Dedifferentiated amniotic fluid mesenchymal stem cell (primary cell): Measurements from ENCODE around the gene NR2F2.
A peak's percentile ranks its signal among the peaks of the same experiment; 100 is the strongest.

ENCODE experiments used
- DNase-seq: peaks from one replicate; pipeline ENCODE4 v3.0.0-alpha.2; 2016; ENCODE audit errors: extremely low spot score

NR2F2 gene

GRCh38 chr15:96331945-96332636 lies 1.6 kb downstream of the NR2F2 start:
- no peak for DNase-seq

DNA sequence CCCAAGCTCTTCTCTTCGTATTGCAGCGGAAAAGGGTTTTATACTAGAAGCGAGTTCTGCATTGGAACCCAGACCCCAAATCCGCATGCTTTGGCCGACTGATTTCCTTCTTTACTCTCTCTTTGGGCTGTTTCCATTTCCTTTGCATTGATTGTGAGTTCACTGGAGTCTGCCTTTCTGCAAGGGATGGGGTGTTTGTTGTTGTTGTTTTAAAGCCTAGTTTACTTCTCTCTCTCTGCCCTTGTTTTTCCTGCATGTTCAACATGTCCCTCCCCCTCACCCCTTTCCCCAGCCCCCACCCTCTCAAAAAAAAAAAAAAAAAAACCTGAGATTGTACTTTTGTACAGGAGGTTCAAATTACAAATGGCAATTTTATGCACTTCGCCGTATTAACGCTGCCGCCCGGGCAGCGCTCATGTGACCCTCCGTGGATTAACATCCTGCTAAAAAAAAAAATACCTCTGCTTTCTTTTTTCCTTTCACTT lies 2.2 kb downstream of the NR2F2 start:
- no peak for DNase-seq

DNA sequence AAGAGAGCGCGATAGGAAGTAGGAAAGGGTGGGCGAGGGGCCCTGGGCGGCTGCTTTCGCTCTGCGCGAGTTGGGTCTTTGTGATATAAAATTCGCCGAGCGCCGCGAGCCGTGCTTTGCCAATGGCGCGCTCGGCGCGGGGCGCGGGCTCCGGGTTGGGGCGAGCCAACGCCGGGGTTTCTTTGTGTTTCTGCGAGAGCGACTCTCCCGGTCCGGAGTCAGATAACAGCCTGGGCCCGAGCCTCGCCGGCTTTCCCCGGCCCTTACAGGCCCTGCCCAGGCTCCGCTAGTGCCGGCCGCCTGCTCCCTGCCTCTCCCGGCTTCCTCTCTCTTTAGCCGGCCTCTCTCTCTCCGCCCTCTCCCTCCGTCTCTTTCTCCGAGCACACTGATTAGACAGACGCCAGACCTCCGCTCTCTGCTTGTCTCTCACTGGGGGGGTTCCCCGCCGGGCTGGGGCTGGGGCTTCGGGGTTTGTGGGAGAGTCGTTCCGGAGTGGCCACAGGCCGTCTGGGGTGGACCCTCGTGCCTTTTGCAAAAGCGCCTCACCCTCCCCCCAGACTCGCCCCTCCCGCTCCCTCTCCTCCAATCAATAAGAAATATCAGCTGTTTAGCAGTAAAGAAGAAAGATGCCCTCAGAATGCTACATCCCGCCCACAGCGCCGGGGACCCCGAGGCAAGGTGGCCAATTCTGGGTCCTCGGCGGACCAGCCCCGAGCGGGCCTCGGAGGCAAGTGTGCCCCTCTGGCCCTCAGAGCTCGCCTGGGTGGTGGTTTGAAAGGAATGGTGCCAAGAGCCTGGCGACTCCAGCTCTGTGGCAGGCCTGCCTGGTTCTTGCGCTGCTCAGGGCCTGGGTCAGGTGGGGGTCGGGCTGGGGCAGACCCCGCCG lies 2.9 kb downstream of the NR2F2 start:
- DNase-seq: no peak

DNA sequence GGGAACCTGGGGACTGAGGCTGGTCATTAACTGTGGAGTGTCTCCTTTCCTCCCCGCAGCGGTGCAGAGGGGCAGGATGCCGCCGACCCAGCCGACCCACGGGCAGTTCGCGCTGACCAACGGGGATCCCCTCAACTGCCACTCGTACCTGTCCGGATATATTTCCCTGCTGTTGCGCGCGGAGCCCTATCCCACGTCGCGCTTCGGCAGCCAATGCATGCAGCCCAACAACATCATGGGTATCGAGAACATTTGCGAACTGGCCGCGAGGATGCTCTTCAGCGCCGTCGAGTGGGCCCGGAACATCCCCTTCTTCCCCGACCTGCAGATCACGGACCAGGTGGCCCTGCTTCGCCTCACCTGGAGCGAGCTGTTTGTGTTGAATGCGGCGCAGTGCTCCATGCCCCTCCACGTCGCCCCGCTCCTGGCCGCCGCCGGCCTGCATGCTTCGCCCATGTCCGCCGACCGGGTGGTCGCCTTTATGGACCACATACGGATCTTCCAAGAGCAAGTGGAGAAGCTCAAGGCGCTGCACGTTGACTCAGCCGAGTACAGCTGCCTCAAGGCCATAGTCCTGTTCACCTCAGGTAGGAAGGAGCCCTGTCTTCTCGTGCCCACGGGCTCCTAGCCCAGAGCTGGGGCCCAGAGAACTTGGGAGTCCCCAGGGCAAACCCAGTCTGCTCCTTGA lies 3.7 kb downstream of the NR2F2 start:
- DNase-seq: no peak

GRCh38 chr15:96334705-96335410 lies 4.4 kb downstream of the NR2F2 start:
- DNase-seq: no peak

- no peak for DNase-seq
These were observed 5.0 kb downstream of the NR2F2 start for GRCh38 chr15:96335411-96336024.

DNA sequence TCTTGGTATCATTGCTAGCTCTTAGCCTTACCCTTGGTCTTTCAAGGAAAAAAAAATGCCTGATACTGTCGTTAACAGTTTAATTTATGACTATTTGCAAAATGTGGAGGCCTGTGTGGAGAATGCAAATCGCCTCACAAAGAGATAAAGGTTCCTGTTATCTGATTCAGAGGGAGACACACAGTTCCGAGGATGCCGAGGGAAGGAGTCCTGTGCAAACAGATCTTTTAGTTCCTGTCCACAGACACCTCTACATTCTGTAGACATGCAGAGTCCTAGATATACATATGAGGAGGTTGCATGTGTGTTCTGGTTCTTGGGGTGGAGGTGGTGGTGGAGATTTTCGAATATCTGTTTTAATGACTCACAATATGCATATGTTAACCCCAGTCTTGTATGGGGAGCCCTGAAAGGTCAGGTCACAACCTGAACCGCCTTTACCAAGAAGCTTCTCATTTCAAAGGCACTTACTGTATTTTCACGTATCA lies 5.7 kb downstream of the NR2F2 start:
- DNase-seq: no peak

GRCh38 chr15:96336596-96337364 lies 6.3 kb downstream of the NR2F2 start:
- DNase-seq: no peak

- no peak for DNase-seq
These were observed 7.0 kb downstream of the NR2F2 start for GRCh38 chr15:96337365-96338023.

DNA sequence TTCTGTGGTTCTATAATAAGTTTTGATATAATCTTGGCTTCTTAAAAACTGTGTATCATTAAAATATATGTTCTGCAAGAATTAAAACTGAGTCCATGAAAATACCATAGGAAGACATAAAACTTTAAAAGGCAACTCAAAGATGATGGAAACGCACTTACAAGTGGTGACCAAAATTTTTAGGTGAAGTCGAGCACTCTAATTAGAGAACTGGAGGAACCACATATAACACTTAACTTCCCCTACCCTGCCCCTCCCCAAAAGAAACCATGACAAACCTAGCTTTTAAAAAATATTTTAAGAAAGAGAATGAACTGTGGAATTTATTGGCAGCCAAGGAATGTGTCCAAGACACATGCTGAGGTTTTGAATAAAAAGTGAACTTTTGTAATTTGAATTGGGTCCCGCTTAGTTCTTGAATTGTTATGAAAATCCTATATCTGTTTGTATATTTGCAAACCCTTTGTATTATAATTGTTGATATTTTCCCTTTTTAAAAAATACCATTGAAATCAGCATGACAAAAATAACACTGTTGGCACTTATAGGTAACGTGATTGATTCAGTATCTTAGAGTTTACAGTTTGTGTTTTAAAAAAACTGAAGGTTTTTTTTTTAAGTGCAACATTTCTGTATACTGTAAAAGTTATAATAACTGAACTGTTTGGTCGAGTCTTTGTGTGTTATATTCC lies 7.7 kb downstream of the NR2F2 start:
- DNase-seq: no peak

DNA sequence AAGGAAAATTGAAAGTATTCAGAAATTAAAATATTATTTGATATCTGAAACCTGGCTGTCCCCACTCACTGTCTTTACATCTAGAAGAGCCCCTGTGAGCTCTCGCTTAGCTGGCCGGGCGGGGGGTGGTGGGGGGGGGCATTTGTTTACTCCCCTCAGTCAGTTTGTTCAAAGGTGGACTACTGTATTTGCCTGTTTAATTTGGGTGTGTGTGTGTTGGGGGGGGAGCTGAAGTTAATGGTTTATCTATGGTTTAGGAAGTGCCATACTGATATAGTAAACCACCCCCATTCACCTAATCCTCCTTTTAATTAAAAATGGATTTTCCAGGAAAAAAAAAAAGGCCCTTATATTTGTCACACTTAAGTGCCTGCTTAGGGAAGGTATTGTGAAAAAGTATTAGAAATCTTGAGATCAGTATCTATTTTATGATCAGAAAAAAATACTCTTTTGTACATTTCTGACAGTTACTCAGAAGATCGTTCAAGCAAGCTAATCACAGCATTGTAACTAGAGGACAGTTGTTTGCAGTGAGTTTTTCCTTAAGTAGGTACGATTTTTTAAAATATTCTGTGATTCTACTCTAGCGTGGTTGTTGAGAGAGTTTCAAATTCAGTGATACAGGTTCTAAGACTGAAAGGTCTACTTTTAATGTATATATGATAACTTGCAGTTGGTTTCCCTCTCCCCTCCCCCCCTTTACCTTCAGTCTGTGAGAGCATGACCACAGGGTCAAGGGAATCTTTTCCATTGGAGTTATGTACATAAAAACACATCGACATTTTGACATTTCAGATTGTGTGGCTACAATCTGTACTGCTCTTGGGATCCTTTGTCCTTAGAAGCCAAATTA lies 8.5 kb downstream of the NR2F2 start:
- DNase-seq: no peak

GRCh38 chr15:96339619-96340347 lies 9.3 kb downstream of the NR2F2 start:
- DNase-seq: no peak

DNA sequence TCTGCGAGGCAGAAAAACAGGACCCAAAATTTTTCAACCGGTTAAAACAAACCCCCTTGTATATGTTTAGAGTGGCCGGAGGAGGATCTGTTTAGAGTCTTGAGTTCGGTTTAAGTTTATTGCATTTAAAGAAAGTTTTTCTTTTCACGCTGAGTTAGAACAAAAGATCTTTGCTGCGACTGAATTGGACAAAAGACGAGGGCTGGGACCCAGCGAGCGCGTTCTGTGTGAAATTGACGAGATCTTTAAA lies 9.8 kb downstream of the NR2F2 start:
- DNase-seq: no peak

GRCh38 chr15:96340598-96341512 lies 10.4 kb downstream of the NR2F2 start:
- DNase-seq: peak; percentile 63

- no peak for DNase-seq
These were observed 11.3 kb downstream of the NR2F2 start for GRCh38 chr15:96341513-96342405.
